Ishikawa (cell line): ENCODE results near the gene GRIK2.
A peak's percentile ranks its signal among the peaks of the same experiment; 100 is the strongest.

Source experiments
- CEBPB ChIP-seq: IDR thresholded peaks from 2 replicates; pipeline ENCODE4 v1.6.1; 2012
- CREB1 ChIP-seq: IDR thresholded peaks from 2 replicates; pipeline ENCODE4 v1.6.1; 2012; ENCODE audit warnings: low read depth
- EGR1 ChIP-seq: IDR thresholded peaks from 2 replicates; pipeline ENCODE4 v1.6.1; 2012
- EP300 ChIP-seq: IDR thresholded peaks from 2 replicates; pipeline ENCODE4 v1.6.1; 2012; ENCODE audit warnings: borderline replicate concordance
- FOXM1 ChIP-seq: IDR thresholded peaks from 2 replicates; pipeline ENCODE4 v1.6.1; 2012; ENCODE audit warnings: low read depth, borderline replicate concordance
- MAX ChIP-seq: IDR thresholded peaks from 2 replicates; pipeline ENCODE4 v1.6.1; 2012
- NFIC ChIP-seq: IDR thresholded peaks from 2 replicates; pipeline ENCODE4 v1.6.1; 2012
- RAD21 ChIP-seq: IDR thresholded peaks from 2 replicates; pipeline ENCODE4 v1.6.1; 2012; ENCODE audit warnings: low read depth
- REST ChIP-seq: IDR thresholded peaks from 2 replicates; pipeline ENCODE4 v1.6.1; 2012; ENCODE audit warnings: low read depth, mild to moderate bottlenecking
- TAF1 ChIP-seq: IDR thresholded peaks from 2 replicates; pipeline ENCODE4 v1.6.1; 2012; ENCODE audit warnings: low read depth, mild to moderate bottlenecking
- TCF12 ChIP-seq: IDR thresholded peaks from 2 replicates; pipeline ENCODE4 v1.6.1; 2012; ENCODE audit warnings: low read depth
- TEAD4 ChIP-seq: IDR thresholded peaks from 2 replicates; pipeline ENCODE4 v1.6.1; 2012
- USF1 ChIP-seq: IDR thresholded peaks from 2 replicates; pipeline ENCODE4 v1.6.1; 2012
- YY1 ChIP-seq: IDR thresholded peaks from 2 replicates; pipeline ENCODE4 v1.6.1; 2012; ENCODE audit warnings: low read depth
- ZBTB7A ChIP-seq: IDR thresholded peaks from 2 replicates; pipeline ENCODE4 v1.6.1; 2012; ENCODE audit warnings: low read depth

The GRIK2 gene

GRCh38 chr6:102068349-102068929 is 674.9 kb downstream of the GRIK2 start:
- no peak for TF ChIP-seq EP300
- no peak for TF ChIP-seq CEBPB

- no peak for TF ChIP-seq REST
- TF ChIP-seq CEBPB, result no peak
- no peak for TF ChIP-seq YY1
- TF ChIP-seq TEAD4, result no peak
Measured at GRCh38 chr6:102075539-102075938, 682.0 kb downstream of the GRIK2 start.

- TF ChIP-seq FOXM1 (no peak), MAX (no peak), ZBTB7A (no peak), EGR1 (no peak), TEAD4 (no peak)
Measured at GRCh38 chr6:102085257-102085656, 691.7 kb downstream of the GRIK2 start.

GRCh38 chr6:102114402-102114801 is 720.9 kb downstream of the GRIK2 start:
- TF ChIP-seq EGR1, result no peak
- TF ChIP-seq REST, result no peak
- no peak for TF ChIP-seq CREB1
- TF ChIP-seq RAD21, result peak; percentile 61
- no peak for TF ChIP-seq TCF12
- TF ChIP-seq TAF1, result no peak
- no peak for TF ChIP-seq CEBPB
- no peak for TF ChIP-seq YY1

GRCh38 chr6:102115911-102116310 is 722.4 kb downstream of the GRIK2 start:
- TF ChIP-seq USF1 (no peak), NFIC (no peak), FOXM1 (no peak), EGR1 (no peak), TCF12 (no peak), CREB1 (no peak), REST (no peak), TEAD4 (no peak), MAX (no peak), RAD21 (no peak), TAF1 (no peak), EP300 (no peak), CEBPB (no peak), YY1 (no peak), ZBTB7A (no peak)

GRCh38 chr6:102118034-102118433 is 724.5 kb downstream of the GRIK2 start:
- no peak for TF ChIP-seq ZBTB7A
- TF ChIP-seq USF1, result no peak
- TF ChIP-seq YY1, result no peak
- no peak for TF ChIP-seq MAX
- TF ChIP-seq NFIC, result no peak
- no peak for TF ChIP-seq CEBPB
- TF ChIP-seq TAF1, result no peak
- no peak for TF ChIP-seq EP300
- no peak for TF ChIP-seq RAD21
- no peak for TF ChIP-seq TCF12
- no peak for TF ChIP-seq REST
- no peak for TF ChIP-seq CREB1
- no peak for TF ChIP-seq EGR1
- no peak for TF ChIP-seq TEAD4
- TF ChIP-seq FOXM1, result no peak
